ENCODE data around the gene ZDHHC12. TPM values are rescaled to one million over a fixed set of nuclear protein-coding genes. Genes with fewer than 3 reads are reported as not detected.
A peak's percentile ranks its signal among the peaks of the same experiment; 100 is the strongest.

ZDHHC12 gene
- total RNA-seq, 1 donor from 2014 or later = 25.6 TPM

DNA sequence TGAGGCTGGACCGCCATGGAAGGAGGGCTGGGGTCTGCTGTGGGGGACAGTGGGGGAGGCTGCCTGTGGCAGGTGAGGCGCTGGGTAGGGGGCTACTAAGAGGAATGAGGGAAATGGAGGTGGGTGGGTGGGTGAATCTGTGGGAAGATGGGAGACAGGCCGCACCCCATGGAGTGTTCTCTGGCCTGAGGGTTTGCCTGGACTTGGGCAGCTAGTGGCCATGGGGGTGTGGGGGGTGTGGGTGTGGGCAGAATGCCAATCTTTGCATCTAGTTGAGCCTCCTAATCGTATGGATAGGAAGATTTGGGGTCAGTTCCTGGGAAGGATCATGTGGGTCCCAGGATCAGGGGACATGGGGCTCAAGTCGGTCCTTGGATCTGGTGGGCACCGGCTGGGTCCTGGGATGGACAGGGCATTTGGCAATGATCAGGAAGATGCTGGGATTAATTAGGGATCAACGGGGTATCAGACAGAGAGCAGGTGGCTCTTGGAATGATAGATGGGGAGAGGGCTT lies 518 bp downstream of the ZDHHC12 start:
- H3K9me3 Mint-ChIP-seq = no peaks in the 10 kb centered on the region
- H3K27me3 Mint-ChIP-seq = no peaks in the 10 kb centered on the region
- no peaks in the 10 kb centered on the region for H3K36me3 Mint-ChIP-seq
- no peak for DNase-seq (ENCODE audit: extremely low spot score, unreplicated experiment)
- H3K27ac Mint-ChIP-seq = peak overlapping the region; percentile 77
- H3K4me1 Mint-ChIP-seq (ENCODE audit: unreplicated experiment) = peaks cover 25% of the 10 kb centered on the region
- TF ChIP-seq, protein P1, sequence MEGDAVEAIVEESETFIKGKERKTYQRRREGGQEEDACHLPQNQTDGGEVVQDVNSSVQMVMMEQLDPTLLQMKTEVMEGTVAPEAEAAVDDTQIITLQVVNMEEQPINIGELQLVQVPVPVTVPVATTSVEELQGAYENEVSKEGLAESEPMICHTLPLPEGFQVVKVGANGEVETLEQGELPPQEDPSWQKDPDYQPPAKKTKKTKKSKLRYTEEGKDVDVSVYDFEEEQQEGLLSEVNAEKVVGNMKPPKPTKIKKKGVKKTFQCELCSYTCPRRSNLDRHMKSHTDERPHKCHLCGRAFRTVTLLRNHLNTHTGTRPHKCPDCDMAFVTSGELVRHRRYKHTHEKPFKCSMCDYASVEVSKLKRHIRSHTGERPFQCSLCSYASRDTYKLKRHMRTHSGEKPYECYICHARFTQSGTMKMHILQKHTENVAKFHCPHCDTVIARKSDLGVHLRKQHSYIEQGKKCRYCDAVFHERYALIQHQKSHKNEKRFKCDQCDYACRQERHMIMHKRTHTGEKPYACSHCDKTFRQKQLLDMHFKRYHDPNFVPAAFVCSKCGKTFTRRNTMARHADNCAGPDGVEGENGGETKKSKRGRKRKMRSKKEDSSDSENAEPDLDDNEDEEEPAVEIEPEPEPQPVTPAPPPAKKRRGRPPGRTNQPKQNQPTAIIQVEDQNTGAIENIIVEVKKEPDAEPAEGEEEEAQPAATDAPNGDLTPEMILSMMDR (conservative IDR thresholded peaks at IDR 0.05) = no peak
- peak overlapping the region; percentile 94 for H3K4me3 Mint-ChIP-seq

DNA sequence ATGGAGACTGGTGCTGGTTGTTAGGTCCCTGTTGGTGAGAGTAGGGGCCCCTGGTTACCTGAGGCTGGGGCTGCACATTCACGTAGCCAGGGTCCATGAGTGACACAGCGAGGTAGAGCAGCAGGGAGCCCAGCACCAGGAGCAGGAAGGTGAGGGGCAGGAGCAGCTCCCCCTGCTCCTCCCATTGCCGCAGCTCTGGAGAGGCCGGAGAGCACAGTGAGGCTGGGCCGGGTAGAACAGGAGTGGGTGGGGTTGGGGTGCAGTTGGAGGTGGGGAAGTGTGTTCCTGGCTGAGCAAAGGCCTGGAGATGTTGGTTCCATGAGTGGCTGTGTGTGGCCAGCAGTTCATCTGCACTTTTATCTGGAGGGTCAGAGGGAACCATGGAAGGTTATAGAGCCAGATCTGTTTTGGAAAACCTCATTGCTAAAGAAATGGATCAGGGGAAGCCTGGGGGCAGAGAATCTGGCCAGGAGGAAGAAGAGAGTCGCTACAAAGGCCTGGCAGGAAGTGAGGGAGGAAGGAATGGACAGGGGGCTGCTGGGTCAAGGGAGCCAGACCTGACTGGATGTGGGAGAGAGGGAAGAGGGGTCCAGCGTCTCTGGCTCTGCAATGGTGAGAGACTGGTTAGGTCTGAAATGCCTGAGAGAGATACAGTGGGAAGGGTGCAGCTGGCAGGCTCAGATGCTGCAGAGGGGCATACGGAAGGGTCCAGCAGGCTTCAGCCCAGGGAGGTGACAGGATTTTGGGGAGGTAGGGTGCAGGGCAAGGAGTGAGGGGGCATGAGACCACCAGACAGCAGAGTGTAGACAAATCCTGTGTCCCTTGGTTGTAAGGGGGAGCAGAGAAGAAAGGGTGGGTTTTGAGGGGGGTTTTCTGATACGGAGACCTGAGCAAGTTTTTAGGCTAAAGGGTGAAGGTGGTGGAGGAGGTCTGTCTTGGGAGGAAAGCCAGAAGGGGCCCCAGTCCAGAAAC lies 1.3 kb downstream of the ZDHHC12 start:
- Mint-ChIP-seq H3K27ac (peak overlapping the region; percentile 67), H3K27me3 (no peaks in the 10 kb centered on the region), H3K36me3 (no peaks in the 10 kb centered on the region), H3K9me3 (no peaks in the 10 kb centered on the region), H3K4me1 (ENCODE audit: unreplicated experiment) (peaks cover 25% of the 10 kb centered on the region), H3K4me3 (peak overlapping the region; percentile 94)
- no peak for DNase-seq (ENCODE audit: extremely low spot score, unreplicated experiment)
- TF ChIP-seq, protein P1 (conservative IDR thresholded peaks at IDR 0.05) = no peak

DNA sequence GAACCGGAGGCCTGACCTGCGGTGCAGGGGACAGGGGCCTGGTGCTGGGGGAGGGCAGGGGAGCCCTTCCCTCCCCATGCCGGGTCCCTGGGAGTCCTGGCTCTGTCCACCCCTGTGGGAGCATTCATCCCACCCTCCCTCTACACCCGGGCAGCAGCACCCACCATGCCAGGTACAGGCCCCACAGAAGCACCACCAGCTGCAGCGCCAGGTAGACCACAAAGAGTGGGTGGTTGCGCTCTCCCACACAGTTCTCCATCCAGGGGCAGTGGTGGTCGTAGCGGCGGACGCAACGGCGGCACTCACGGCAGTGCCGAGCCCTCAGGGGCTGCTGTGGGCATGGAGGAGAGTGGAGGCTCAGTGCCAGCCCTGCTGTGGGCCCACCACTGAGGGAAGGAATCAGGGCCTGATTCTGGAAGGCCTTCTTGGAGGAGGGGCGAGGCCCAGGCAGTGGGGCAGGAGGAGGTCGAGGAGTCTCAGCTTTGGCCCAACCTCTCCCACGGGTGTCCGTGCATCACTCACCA lies 2.4 kb downstream of the ZDHHC12 start:
- Mint-ChIP-seq H3K4me1 (ENCODE audit: unreplicated experiment) (peaks cover 25% of the 10 kb centered on the region), H3K36me3 (no peaks in the 10 kb centered on the region), H3K27me3 (no peaks in the 10 kb centered on the region), H3K9me3 (no peaks in the 10 kb centered on the region), H3K4me3 (peak overlapping the region; percentile 20), H3K27ac (no peak overlapping the region)
- DNase-seq (ENCODE audit: extremely low spot score, unreplicated experiment) = no peak
- TF ChIP-seq, protein P1 (conservative IDR thresholded peaks at IDR 0.05) = no peak

DNA sequence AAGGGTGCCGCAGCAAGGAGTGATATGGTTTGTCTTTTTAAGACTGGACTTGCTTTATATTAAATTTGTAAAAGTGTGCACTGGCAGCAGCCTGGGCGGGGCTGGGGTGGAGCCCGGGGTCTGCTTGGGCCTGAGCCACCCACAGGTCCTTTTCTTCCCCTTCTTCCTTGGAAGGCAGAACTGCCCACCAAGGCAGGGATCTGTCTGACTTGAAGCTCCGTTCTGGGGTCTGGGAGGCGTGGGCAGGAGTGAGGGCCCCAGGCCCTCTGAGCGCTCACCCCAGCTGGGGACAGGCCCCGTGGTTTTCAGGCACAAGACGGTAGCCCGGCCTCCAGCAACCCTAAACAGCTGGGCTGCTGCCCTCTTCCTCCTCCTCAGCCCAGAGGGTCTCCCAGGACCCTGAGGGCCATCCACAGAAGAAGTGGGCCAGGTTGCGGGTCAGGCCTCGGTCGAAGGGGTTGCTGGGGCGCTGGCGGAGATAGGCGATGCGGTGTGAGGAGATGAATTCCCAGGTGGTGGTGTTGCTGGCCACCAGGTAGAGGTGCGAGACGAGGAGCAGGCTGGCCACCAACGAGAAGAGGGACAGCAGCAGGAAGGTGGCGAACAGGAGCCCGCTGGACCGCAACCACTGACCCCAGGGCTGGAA lies 3.0 kb downstream of the ZDHHC12 start:
- peaks cover 22% of the 10 kb centered on the region for H3K4me1 Mint-ChIP-seq (ENCODE audit: unreplicated experiment)
- no peak for DNase-seq (ENCODE audit: extremely low spot score, unreplicated experiment)

More for the DNA sequence above, 3.0 kb downstream of the ZDHHC12 start:
- Mint-ChIP-seq H3K27me3 (no peaks in the 10 kb centered on the region), H3K4me3 (no peak overlapping the region), H3K27ac (no peak overlapping the region), H3K9me3 (no peaks in the 10 kb centered on the region), H3K36me3 (no peaks in the 10 kb centered on the region)
- TF ChIP-seq, protein P1 (conservative IDR thresholded peaks at IDR 0.05) = no peak
